Right renal cortex interstitium (tissue), 3 donors: ENCODE data around the gene IL24. TPM values are rescaled to one million over a fixed set of nuclear protein-coding genes. Genes with fewer than 3 reads are reported as not detected.

Source experiments
- DNase-seq, 3 donors: peaks; one replicate each; pipeline ENCODE4 v3.0.0-alpha.2; 2013; ENCODE audit warnings: low read depth in 3 of 3, low spot score in 2 of 3
- polyA plus RNA-seq, 3 donors: library from polyadenylated mRNA; unstranded; fragments of 120-200 nt; gene quantifications; one replicate each; pipeline ENCODE4 v1.2.1, GENCODE V29; 2013; ENCODE audit not compliant: insufficient read length in 3 of 3

Gene IL24
- polyA plus RNA-seq, 3 donors: 0.18 to 0.35 (median 0.35) TPM

DNA sequence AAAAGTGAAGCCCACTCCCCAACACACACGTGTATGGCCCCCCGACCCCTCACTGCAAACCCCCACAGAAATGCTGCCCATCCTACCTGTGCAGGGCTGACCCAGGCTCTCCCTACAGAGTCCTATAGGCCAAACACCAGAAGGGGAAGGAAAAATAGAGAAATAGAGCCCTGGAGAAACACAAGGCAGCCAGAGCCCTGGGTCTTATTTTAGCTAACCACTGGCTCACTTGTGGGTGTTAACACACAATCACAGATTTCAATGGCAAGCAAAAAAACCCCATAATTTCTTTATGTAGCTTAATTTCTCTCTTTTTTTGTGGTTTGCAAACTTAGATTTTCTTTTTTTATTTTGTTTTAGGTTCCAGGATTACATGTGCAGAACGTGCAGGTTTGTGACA lies 50.0 kb downstream of the IL24 start:
- no peak for DNase-seq

DNA sequence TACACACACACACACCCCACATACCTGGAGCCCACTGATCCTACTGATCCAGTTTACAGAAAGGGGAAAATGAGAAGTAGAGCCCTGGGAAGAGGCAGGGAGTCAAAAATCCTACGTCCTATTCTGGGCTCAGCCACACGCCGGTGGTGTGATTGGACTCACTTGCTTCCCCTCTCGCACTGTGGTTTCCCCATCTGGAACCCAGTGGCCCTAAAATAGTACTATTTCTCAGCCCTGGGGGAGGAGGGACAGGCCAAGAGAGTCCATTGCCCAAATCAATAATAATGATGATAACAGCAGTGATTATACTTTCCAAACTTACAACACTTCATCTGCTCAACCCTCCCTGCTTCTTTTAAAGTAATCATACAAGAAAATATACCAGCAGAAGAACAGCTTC lies 52.0 kb downstream of the IL24 start:
- DNase-seq: no peak

GRCh38 chr1:206949641-206950040 lies 52.4 kb downstream of the IL24 start:
- DNase-seq: no peak

- no peak for DNase-seq
These were observed 54.3 kb downstream of the IL24 start for GRCh38 chr1:206951318-206952100.

DNA sequence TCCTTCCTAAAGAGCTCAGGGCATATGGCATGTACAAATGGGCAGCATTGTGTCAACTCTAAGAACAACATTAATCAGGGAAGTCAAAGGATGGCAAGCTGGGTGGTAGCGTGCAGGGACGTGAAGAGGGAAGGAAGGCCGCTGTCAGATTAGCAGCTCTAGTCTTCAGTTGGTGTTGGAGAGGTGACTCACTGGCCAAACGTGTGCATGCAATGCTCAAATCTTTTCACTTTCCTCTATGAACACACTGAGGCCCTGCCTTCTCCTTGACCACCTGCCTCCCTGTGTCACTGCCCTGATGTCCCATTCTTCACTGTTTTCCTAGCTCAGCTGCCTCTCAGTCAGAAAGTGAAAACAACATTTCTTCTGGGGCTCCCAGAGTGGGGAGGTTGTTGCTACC lies 54.9 kb downstream of the IL24 start:
- DNase-seq: no peak

DNA sequence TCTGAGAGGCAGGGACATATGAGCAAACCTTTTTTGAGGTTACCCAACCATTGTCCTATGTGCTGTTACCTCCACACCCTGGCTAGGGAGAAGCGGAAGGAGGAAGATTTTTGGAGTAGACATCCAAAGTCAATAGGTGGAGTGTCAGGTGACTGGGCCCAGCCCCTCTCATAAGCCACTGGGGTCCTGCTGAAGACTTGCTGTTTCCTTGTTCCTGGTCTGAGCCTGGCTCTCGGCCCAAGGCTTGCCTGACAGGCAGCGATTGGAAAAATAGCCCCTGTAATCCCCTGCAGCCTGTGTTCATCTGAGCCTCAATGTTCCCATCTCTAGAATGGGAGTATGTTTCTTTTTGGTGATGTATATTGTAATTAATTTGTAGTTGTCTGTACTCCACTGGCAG lies 55.9 kb downstream of the IL24 start:
- no peak for DNase-seq

DNA sequence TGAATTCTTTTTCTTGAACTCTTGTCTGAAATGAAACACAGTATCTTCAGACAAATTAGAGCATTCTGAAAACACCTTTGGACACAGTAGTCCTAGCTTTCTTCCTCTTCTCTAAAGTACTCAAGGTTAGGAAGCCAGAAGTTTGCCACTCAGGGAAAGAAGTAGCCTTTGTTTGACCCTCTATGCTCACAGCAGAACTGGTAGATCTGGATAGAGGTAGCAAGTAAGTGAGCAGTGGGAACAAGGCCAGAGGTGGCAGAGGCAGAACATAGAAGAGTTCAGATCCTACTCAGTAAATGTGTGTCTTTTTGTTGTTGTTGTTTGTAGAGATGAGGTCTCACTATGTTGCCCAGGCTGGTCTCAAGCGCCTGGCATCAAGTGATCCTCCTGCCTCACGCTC lies 56.4 kb downstream of the IL24 start:
- no peak for DNase-seq

Other genes starting within 250 kb of the IL24 start
- gene MAPKAPK2, start 212.5 kb upstream of the IL24 start, polyA plus RNA-seq: 10 to 100 TPM; 66.5 to 80.4 (median 79.6) TPM
- gene IL19, start 126.7 kb upstream of the IL24 start, polyA plus RNA-seq: under 1 TPM; 0.54 to 0.96 (median 0.89) TPM
- gene IL10, start 124.9 kb upstream of the IL24 start, polyA plus RNA-seq: under 1 TPM; 0.19 to 0.33 (median 0.27) TPM
- gene IL20, start 31.8 kb upstream of the IL24 start, polyA plus RNA-seq: not detected
- 1 to 10 TPM; 1.9 to 2.4 (median 2.0) TPM for gene FCMR, start 24.5 kb downstream of the IL24 start, polyA plus RNA-seq
- 1 to 10 TPM in 2 of 3 donors, under 1 TPM in 1; 0.94 to 2.4 (median 1.2) TPM for gene PIGR, start 49.0 kb downstream of the IL24 start, polyA plus RNA-seq
- gene FCAMR, start 73.0 kb downstream of the IL24 start, polyA plus RNA-seq: 10 to 100 TPM in 1 of 3 donors, 1 to 10 TPM in 2; 5.9 to 12.5 (median 9.8) TPM
- 10 to 100 TPM; 18.0 to 22.3 (median 20.2) TPM for gene C1orf116, start 135.3 kb downstream of the IL24 start, polyA plus RNA-seq
- gene YOD1, start 153.8 kb downstream of the IL24 start, polyA plus RNA-seq: 10 to 100 TPM; 15.1 to 16.2 (median 16.1) TPM
- gene PFKFB2, start 155.8 kb downstream of the IL24 start, polyA plus RNA-seq: 10 to 100 TPM; 15.1 to 17.0 (median 15.4) TPM
- under 1 TPM; 0.10 to 0.35 (median 0.21) TPM for gene C4BPB, start 191.4 kb downstream of the IL24 start, polyA plus RNA-seq
- under 1 TPM; 0.24 to 0.47 (median 0.40) TPM for gene C4BPA, start 206.8 kb downstream of the IL24 start, polyA plus RNA-seq